H9 (cell line): ENCODE results near the gene RMC1. TPM values are rescaled to one million over a fixed set of nuclear protein-coding genes. Genes with fewer than 3 reads are reported as not detected.

Experiments used
- DNase-seq: peaks from one replicate; pipeline ENCODE4 v3.0.0-alpha.2; 2017
- H2AFZ ChIP-seq: one replicate; pipeline ENCODE4 v1.6.1; 2013; ENCODE audit warnings: mild to moderate bottlenecking, low read length, control low read depth, moderate library complexity
- H2AK5ac ChIP-seq: 2 replicates; pipeline ENCODE4 v1.6.1; 2013; ENCODE audit warnings: low read length, control low read depth, mixed read lengths; ENCODE audit not compliant: insufficient read length
- H2BK120ac ChIP-seq: one replicate; pipeline ENCODE4 v1.6.1; 2013; ENCODE audit warnings: low read depth, mild to moderate bottlenecking, low read length, control low read depth, inconsistent platforms; ENCODE audit not compliant: poor library complexity, severe bottlenecking
- H2BK12ac ChIP-seq: 2 replicates; pipeline ENCODE4 v1.6.1; 2013; ENCODE audit warnings: low read length, control low read depth, mixed read lengths, low read depth; ENCODE audit not compliant: insufficient read length
- H2BK15ac ChIP-seq: 2 replicates; pipeline ENCODE4 v1.6.1; 2013; ENCODE audit warnings: low read depth, low read length, control low read depth
- H2BK20ac ChIP-seq: one replicate; pipeline ENCODE4 v1.6.1; 2013; ENCODE audit warnings: low read depth, mild to moderate bottlenecking, low read length, control low read depth, inconsistent platforms; ENCODE audit not compliant: poor library complexity, severe bottlenecking
- H2BK5ac ChIP-seq: 2 replicates; pipeline ENCODE4 v1.6.1; 2013; ENCODE audit warnings: low read length, control low read depth, mixed read lengths; ENCODE audit not compliant: insufficient read length
- H3K14ac ChIP-seq: 2 replicates; pipeline ENCODE4 v1.6.1; 2013; ENCODE audit warnings: low read length, control low read depth; ENCODE audit not compliant: insufficient read depth
- H3K18ac ChIP-seq: 2 replicates; pipeline ENCODE4 v1.6.1; 2013; ENCODE audit warnings: low read depth, mild to moderate bottlenecking, mixed read lengths, low read length, control low read depth; ENCODE audit not compliant: insufficient read length
- H3K23ac ChIP-seq: 2 replicates; pipeline ENCODE4 v1.6.1; 2013; ENCODE audit warnings: low read length, control low read depth, mixed read lengths, low read depth; ENCODE audit not compliant: insufficient read length
- H3K23me2 ChIP-seq: 2 replicates; pipeline ENCODE4 v1.6.1; 2013; ENCODE audit warnings: low read depth, mild to moderate bottlenecking, mixed read lengths, low read length, control low read depth; ENCODE audit not compliant: insufficient read length, poor library complexity, severe bottlenecking
- H3K27ac ChIP-seq: 2 replicates; pipeline ENCODE4 v1.5.1; 2013; ENCODE audit warnings: low read length, control low read depth, mixed read lengths, low read depth; ENCODE audit not compliant: insufficient read length
- H3K27me3 ChIP-seq: 2 replicates; pipeline ENCODE4 v1.6.1; 2013; ENCODE audit warnings: low read length, control low read depth, inconsistent platforms; ENCODE audit not compliant: insufficient read depth
- H3K4ac ChIP-seq: 2 replicates; pipeline ENCODE4 v1.6.1; 2013; ENCODE audit warnings: low read depth, mild to moderate bottlenecking, control low read depth, inconsistent platforms, low read length, moderate library complexity
- H3K4me1 ChIP-seq: 2 replicates; pipeline ENCODE4 v1.6.1; 2013; ENCODE audit warnings: low read length, control low read depth, inconsistent platforms; ENCODE audit not compliant: insufficient read depth
- H3K4me2 ChIP-seq: 2 replicates; pipeline ENCODE4 v1.6.1; 2013; ENCODE audit warnings: low read length, control low read depth, mixed read lengths; ENCODE audit not compliant: insufficient read length, insufficient read depth
- H3K56ac ChIP-seq: 2 replicates; pipeline ENCODE4 v1.6.1; 2013; ENCODE audit warnings: low read depth, mild to moderate bottlenecking, mixed read lengths, low read length, control low read depth; ENCODE audit not compliant: insufficient read length
- H3K79me1 ChIP-seq: 2 replicates; pipeline ENCODE4 v1.6.1; 2013; ENCODE audit warnings: low read depth, mild to moderate bottlenecking, moderate library complexity, low read length, control low read depth, inconsistent platforms; ENCODE audit not compliant: insufficient read depth, poor library complexity, severe bottlenecking
- H3K79me2 ChIP-seq: 2 replicates; pipeline ENCODE4 v1.6.1; 2013; ENCODE audit warnings: low read length, control low read depth, inconsistent platforms; ENCODE audit not compliant: insufficient read depth
- H3K9ac ChIP-seq: 2 replicates; pipeline ENCODE4 v1.6.1; 2013; ENCODE audit warnings: low read length, control low read depth, mixed read lengths; ENCODE audit not compliant: insufficient read length; ENCODE audit errors: extremely low read depth
- H3K9me3 ChIP-seq: one replicate; pipeline ENCODE4 v1.6.1; 2013; ENCODE audit warnings: low read depth, low read length, inconsistent platforms; ENCODE audit not compliant: control insufficient read depth
- H3T11ph ChIP-seq: one replicate; pipeline ENCODE4 v1.6.1; 2013; ENCODE audit warnings: mild to moderate bottlenecking, low read length, control low read depth, inconsistent platforms
- H4K20me1 ChIP-seq: one replicate; pipeline ENCODE4 v1.6.1; 2013; ENCODE audit not compliant: control insufficient read depth, insufficient read length, insufficient read depth
- H4K5ac ChIP-seq: 2 replicates; pipeline ENCODE4 v1.6.1; 2013; ENCODE audit warnings: low read depth, mild to moderate bottlenecking, mixed read lengths, low read length, control low read depth; ENCODE audit not compliant: insufficient read length
- H4K8ac ChIP-seq: replicated peaks from 2 replicates; pipeline ENCODE4 v1.6.1; 2013; ENCODE audit warnings: low read length, control low read depth, mixed read lengths, low read depth; ENCODE audit not compliant: insufficient read length
- H4K91ac ChIP-seq: 2 replicates; pipeline ENCODE4 v1.6.1; 2013; ENCODE audit warnings: low read depth, mild to moderate bottlenecking, moderate library complexity, mixed read lengths, low read length, control low read depth; ENCODE audit not compliant: insufficient read length
- H3K27ac Mint-ChIP-seq, 3 experiments: 2 replicates in 2 of 3; 3 replicates in 1 of 3; pipeline ENCODE4 v1.8.0; 2020 to 2021; ENCODE audit warnings: mixed read lengths in 3 of 3, mild to moderate bottlenecking in 1 of 3, moderate library complexity in 1 of 3
- H3K27me3 Mint-ChIP-seq: 2 replicates; pipeline ENCODE4 v1.8.0; 2021; ENCODE audit warnings: low read depth, mild to moderate bottlenecking, moderate library complexity, mixed read lengths
- H3K36me3 Mint-ChIP-seq, 3 experiments: 2 replicates in 2 of 3; 3 replicates in 1 of 3; pipeline ENCODE4 v1.8.0; 2020 to 2021; ENCODE audit warnings: low read depth in 3 of 3, mixed read lengths in 3 of 3; ENCODE audit not compliant: insufficient read depth in 1 of 3
- H3K4me1 Mint-ChIP-seq, 2 experiments: 2 replicates each; pipeline ENCODE4 v1.8.0; 2020; ENCODE audit warnings: mixed read lengths in 2 of 2
- H3K4me3 Mint-ChIP-seq, 2 experiments: 2 replicates in 1 of 2; 3 replicates in 1 of 2; pipeline ENCODE4 v1.8.0; 2020 to 2021; ENCODE audit warnings: mild to moderate bottlenecking in 2 of 2, mixed read lengths in 2 of 2, moderate library complexity in 1 of 2
- H3K9me3 Mint-ChIP-seq, 2 experiments: 2 replicates in 1 of 2; 3 replicates in 1 of 2; pipeline ENCODE4 v1.8.0; 2020; ENCODE audit warnings: mild to moderate bottlenecking in 2 of 2, mixed read lengths in 2 of 2, moderate library complexity in 1 of 2
- WGBS: extraction: QIAGEN DNeasy Blood & Tissue Kit; methylation state at CpG from one replicate; pipeline ENCODE4 v1.1.7; 2013; ENCODE audit warnings: missing lambda C conversion rate, low lambda C conversion rate, mixed read lengths; ENCODE audit not compliant: insufficient read length; ENCODE audit errors: extremely low coverage; 5-methylcytosine and 5-hydroxymethylcytosine counted together
- total RNA-seq: library from RNA; stranded (reverse); gene quantifications from 2 replicates; pipeline ENCODE4 v1.2.1, GENCODE V29; 2021
- TF ChIP-seq, protein P1 (sequence below): fragments of 200-600 bp; sonication (generic); conservative IDR thresholded peaks from 3 replicates; pipeline ENCODE4 v1.8.0; 2021; ENCODE audit warnings: antibody characterized with exemption, mild to moderate bottlenecking

The RMC1 gene
- total RNA-seq, 1 experiment from 2014 or later = 21.3 TPM

DNA sequence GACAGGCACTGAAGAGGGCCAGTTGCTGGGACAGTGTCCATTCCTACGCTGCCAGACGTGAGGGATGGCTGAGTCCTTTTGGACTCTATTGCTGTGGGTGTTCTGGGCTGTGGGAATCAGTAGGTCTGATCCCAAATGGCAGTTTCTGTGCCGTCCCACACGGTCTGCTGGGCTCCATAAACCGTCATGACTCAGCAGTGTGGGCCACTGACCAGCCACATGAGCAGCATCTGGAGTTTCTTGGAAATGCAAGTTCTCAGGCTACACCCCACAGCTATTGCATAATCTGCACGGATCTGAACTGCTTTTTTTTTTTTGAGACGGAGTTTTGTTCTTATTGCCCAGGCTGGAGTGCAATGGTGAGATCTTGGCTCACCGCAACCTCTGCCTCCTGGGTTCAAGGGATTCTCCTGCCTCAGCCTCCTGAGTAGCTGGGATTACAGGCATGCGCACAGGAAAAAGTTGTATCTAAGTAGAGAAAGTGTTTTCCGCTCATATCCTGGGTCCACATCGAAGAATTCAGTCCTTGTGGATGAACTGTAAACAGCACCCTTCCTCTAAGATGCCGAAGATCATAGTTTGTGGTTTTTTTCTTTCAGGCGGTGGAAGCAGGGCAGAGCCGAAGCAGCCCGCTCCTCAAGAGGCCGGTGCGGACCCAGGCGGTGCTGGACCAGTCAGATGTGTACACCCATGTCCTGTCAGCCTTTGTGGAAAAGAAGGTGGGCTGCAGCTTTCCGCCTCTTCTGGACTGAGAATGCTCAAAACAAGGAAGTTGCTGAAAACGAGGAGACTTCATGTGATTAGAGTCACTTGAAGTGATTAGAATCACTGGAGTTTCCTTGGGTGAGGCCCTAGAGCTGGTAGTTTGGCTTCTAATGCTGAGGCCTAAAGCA lies 25.5 kb downstream of the RMC1 start:
- Histone ChIP-seq H2AK5ac (no peak overlapping the region), H3K14ac (no peak overlapping the region), H3K27me3 (no peaks in the 10 kb centered on the region), H4K20me1 (no peaks in the 10 kb centered on the region), H3K9me3 (no peaks in the 10 kb centered on the region), H3K18ac (no peak overlapping the region), H2BK120ac (no peak overlapping the region), H3K79me1 (no peaks in the 10 kb centered on the region), H4K91ac (no peak overlapping the region), H3T11ph (no peak overlapping the region), H2BK20ac (no peak overlapping the region), H3K23me2 (no peaks in the 10 kb centered on the region), H3K4me1 (no peaks in the 10 kb centered on the region), H3K4ac (no peak overlapping the region), H3K56ac (no peak overlapping the region), H3K79me2 (no peaks in the 10 kb centered on the region), H3K4me2 (no peak overlapping the region), H3K9ac (no peak overlapping the region), H3K27ac (no peak overlapping the region), H2BK5ac (no peak overlapping the region), H2AFZ (no peak overlapping the region), H2BK12ac (no peak overlapping the region), H3K23ac (no peak overlapping the region), H4K5ac (no peak overlapping the region), H2BK15ac (no peak overlapping the region), H4K8ac (no peak overlapping the region)
- Mint-ChIP-seq H3K9me3 (no peaks in the 10 kb centered on the region), H3K36me3 (peaks cover 26 to 86% (median 73%) of the 10 kb centered on the region in 3 experiments; a peak in 6 of 7 replicates), H3K4me1 (no peaks in the 10 kb centered on the region), H3K27me3 (no peaks in the 10 kb centered on the region), H3K4me3 (no peak overlapping the region), H3K27ac (peak overlapping the region in 2 of 3 experiments; percentile 5 to 11; a peak in 1 of 7 replicates)
- TF ChIP-seq, protein P1, sequence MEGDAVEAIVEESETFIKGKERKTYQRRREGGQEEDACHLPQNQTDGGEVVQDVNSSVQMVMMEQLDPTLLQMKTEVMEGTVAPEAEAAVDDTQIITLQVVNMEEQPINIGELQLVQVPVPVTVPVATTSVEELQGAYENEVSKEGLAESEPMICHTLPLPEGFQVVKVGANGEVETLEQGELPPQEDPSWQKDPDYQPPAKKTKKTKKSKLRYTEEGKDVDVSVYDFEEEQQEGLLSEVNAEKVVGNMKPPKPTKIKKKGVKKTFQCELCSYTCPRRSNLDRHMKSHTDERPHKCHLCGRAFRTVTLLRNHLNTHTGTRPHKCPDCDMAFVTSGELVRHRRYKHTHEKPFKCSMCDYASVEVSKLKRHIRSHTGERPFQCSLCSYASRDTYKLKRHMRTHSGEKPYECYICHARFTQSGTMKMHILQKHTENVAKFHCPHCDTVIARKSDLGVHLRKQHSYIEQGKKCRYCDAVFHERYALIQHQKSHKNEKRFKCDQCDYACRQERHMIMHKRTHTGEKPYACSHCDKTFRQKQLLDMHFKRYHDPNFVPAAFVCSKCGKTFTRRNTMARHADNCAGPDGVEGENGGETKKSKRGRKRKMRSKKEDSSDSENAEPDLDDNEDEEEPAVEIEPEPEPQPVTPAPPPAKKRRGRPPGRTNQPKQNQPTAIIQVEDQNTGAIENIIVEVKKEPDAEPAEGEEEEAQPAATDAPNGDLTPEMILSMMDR = no peak
- no CpG with 5 or more reads among the region's 20 CpGs for WGBS
- DNase-seq = no peak
